Measurements from ENCODE around the gene PDXDC1.
"Not testable (repeated sequence)": the region's sequence is repeated elsewhere in the genome, so short reads cannot be mapped to it uniquely, and the experiment has no call there.

The PDXDC1 gene, protein sequence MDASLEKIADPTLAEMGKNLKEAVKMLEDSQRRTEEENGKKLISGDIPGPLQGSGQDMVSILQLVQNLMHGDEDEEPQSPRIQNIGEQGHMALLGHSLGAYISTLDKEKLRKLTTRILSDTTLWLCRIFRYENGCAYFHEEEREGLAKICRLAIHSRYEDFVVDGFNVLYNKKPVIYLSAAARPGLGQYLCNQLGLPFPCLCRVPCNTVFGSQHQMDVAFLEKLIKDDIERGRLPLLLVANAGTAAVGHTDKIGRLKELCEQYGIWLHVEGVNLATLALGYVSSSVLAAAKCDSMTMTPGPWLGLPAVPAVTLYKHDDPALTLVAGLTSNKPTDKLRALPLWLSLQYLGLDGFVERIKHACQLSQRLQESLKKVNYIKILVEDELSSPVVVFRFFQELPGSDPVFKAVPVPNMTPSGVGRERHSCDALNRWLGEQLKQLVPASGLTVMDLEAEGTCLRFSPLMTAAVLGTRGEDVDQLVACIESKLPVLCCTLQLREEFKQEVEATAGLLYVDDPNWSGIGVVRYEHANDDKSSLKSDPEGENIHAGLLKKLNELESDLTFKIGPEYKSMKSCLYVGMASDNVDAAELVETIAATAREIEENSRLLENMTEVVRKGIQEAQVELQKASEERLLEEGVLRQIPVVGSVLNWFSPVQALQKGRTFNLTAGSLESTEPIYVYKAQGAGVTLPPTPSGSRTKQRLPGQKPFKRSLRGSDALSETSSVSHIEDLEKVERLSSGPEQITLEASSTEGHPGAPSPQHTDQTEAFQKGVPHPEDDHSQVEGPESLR

DNA sequence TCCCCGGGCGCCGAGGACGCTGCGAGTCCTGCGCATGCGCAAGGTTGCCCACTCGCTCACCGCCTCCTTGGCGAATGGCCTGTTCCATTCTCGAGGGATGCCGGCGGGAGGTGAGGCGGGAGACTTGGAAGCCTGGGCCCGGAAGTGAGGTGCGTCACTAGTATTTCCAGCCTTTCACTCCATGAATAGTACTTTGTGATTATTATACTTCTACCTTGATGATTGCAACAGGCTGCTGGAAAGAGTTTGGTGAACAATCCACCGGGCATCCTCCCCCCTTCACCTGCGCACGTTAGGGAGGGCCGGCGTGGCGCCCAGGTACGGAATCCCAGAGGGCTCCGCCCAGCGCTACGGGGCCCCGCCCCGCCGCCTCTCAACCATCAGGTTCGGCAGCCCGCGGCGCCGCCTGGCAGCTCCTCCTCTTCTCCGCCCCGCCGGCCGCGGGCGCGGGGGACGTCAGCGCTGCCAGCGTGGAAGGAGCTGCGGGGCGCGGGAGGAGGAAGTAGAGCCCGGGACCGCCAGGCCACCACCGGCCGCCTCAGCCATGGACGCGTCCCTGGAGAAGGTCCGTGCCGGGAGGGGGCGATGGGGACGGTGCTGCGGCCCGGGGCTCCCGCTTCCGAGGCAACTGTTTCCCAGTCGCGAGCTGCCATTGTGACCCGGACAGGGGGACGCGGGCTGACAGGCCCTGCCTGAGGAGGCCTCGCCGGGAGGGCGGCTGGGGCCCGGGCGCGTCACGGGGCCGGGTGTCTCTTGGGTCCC is at the start of gene PDXDC1:
Gene PDXDC1 (plus strand): TSS at position 371 of the 762 bp plus-strand sequence. CDS start 174 bp downstream, at position 545.
- DNase-seq: peak; percentile 87

DNA sequence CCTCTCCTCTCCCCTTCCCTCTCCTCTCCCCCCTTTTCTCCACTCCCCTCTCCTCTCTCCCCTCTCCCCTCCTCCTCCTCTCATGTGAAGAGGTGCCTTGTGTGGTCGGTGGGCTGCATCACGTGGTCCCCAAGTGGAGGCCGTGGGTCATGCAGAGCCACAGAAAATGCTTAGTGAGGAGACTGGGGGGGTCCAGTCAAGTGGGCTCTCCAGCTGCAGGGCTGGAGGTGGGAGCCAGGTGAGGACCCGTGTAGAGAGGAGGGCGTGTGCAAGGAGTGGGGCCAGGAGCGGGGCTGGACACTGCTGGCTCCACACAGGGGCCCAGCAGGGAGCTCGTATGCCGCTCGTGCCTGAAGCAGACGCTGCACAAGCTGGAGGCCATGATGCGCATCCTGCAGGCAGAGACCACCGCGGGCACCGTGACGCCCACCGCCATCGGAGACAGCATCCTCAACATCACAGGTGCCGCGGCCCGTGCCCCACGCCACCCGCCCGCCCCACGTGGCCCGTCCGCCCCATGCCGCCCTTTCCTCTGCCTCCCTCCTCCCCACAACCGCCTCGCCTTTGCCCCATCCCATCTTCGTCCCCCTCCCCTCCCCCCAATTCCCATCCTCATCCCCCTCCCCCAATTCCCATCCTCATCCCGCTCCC is 46.6 kb upstream of the PDXDC1 start:
- not testable (repeated sequence) for DNase-seq

DNA sequence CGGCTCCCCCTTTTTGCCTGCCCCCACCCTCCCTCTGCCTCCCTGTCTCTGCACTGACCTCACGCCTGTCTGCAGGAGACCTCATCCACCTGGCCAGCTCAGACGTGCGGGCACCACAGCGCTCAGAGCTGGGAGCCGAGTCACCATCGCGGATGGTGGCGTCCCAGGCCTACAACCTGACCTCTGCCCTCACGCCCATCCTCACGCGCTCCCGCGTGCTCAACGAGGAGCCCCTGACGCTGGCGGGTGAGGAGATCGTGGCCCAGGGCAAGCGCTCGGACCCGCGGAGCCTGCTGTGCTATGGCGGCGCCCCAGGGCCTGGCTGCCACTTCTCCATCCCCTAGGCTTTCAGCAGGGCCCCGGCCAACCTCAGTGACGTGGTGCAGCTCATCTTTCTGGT is 45.6 kb upstream of the PDXDC1 start:
- not testable (repeated sequence) for DNase-seq

DNA sequence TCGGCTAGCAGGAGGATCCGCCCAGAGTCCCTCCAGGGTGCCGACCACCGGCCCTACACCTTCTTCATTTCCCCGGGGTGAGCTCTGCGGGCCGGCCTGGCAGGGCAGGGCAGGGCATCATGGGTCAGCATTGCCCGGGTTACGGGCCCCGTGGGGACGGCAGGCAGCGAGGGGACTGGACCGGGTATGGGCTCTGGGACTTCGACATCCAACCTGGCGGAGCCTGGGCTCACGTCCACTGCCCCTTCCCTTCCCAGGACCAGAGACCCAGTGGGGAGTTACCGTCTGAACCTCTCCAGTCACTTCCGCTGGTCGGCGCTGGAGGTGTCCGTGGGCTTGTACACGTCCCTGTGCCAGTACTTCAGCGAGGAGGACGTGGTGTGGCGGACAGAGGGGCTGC is 44.6 kb upstream of the PDXDC1 start:
- not testable (repeated sequence) for DNase-seq

DNA sequence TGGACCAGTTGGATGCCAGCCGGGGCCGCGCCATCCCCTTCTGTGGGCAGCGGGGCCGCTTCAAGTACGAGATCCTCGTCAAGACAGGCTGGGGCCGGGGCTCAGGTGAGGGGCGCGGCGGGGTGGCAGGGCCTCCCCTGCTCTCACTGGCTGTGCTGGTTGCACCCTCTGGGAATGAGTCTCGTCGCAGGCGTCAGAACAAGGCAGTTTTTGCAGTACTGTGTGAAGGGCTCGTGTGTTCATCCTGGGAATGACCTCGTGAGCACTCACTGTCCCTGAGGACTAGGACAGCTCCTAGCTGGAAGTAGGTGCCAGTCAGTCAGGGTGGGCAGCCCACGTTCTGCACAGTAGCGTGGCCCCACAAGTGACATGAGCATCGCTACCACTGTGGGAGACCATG is 43.9 kb upstream of the PDXDC1 start:
- not testable (repeated sequence) for DNase-seq

DNA sequence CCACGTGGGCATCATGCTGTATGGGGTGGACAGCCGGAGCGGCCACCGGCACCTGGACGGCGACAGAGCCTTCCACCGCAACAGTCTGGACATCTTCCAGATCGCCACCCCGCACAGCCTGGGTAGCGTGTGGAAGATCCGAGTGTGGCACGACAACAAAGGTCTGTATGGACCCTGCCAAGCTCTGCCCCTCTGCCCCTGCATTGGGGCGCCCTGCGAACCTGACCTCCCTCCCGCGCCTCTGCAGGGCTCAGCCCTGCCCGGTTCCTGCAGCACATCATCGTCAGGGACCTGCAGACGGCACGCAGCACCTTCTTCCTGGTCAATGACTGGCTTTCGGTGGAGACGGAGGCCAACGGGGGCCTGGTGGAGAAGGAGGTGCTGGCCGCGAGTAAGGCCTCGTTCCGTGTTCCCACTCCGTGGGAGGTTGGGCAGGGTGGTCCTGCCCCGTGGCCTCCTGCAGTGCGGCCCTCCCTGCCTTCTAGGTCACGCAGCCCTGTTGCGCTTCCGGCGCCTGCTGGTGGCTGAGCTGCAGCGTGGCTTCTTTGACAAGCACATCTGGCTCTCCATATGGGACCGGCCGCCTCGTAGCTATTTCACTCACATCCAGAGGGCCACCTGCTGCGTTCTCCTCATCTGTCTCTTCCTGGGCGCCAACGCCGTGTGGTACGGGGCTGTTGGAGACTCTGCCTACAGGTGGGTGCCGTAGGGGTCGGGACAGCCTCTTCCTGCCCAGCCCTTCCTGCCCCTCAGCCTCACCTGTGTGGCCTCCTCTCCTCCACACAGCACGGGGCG is 42.0 kb upstream of the PDXDC1 start:
- DNase-seq: not testable (repeated sequence)

DNA sequence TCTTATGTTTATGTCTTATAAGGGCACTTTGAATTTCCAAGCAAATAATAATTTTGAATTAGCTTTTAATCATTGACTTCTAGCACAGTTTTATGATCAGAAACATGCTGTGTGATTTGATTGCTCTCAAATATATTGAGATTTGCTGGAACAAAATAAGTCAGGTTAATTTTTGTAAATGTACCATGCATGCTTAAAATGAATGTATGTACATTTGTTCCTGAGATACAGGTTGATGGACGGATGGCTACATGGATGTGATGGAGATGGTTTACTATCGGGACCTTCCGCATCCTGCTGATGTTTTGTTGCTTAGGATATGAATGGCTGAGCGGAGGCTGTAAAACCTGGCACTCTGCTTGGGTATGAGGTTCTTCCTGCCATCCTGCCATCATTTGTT is 37.7 kb upstream of the PDXDC1 start, which contains the start of gene NPIPA1:
Gene NPIPA1 (plus strand): TSS at position 301 of the 400 bp plus-strand sequence. CDS start 0 bp downstream, at position 301.
- not testable (repeated sequence) for DNase-seq

DNA sequence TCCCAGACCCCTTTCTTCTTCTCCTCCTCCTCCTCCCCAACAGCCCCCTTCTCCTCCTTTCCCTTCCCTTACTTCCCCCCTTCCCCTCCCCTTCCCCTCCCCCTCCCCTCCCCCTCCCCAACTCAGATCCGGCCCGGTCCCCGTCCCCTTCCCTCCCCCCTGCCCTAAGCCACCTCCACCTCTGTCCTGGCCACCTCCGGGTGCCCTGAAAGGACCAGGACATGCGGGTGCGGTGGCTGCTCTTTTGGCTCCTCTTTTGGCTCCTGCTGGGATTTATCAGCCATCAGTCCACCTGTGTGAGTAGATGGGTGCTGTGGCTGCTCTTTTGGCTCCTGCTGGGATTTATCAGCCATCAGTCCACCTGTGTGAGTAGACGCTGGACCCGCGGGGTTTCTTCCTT is 36.8 kb upstream of the PDXDC1 start:
- DNase-seq: not testable (repeated sequence)

DNA sequence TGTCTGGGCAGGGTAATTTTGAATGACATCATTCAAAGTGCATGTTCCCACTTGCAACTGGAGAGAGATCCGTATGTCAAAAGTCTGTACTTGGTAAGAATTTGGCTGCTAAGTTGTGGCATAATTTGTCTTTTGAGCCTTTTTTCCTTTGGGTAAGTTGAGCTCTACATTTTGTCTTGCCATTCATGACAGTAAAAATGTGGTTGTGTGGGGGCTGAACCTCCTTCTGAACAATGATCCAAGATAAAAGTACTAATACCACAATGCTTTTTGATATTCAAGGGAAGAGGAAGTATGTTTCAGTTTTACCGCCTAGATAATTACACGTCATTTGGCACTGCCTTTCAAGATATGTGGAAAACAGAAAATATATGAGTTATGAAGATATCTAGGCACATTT is 32.1 kb upstream of the PDXDC1 start:
- DNase-seq: not testable (repeated sequence)

DNA sequence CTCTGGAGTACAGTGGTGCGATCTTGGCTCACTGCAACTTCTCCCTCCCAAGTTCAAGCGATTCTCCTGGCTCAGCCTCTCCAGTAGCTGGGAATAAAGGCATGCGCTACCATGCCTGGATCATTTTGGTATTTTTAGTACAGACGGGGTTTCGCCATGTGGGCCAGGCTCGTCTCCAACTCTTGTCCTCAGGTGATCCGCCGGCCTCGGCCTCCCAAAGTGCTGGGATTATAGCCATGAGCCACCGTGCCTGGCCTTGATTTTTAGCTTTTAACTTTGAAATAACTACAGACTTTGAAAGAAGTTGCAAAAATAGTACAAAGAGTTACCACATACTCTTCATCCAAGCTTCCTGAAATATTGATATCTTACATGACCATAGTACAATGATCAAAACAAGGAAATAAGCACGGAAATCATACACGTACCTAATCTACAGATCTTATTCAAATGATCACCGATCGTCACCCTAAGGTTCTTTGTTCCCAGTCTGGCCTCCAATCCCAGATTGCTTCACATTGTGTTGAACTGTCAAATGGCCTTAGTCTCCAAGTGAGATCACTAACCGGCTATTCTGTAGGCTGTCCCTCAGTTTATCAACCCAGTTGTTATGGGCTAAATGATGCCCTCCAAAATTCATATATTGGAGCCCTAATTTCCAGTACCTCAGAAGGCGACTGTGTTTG is 19.1 kb upstream of the PDXDC1 start:
- no peak for DNase-seq

DNA sequence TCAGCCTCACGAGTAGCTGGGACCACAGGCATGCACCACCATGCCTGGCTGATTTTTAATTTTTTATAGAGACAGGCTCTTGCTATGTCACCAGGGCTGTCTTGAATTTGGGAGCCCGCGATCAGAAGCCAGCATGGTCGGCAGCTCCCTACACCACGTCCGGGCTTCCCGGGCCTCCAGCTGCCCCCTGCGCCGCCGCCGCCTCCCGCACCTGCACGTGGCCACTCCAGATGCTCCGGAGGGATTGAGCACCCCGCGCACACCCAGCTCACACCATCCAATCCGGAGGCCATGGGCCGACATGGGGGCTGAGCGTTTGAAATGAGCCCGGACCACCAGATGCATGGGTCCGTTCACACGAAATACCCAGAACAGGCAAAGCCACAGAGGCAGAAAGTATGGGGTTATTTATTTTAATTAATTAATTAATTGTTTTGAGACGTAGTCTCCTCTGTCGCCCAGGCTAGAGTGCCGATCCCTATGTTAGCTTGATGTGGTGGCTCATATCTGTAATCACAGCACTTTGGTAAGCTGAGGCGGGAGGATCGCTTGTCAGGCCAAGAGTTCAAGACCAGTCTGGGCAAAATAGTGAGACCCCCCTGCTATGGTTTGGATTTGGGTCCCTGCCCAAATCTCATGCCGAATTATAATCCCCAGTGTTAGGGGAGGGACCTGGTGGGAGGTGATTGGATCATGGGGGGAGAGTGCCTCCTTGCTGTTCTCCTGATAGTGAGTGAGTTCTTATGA is 17.1 kb upstream of the PDXDC1 start:
- no peak for DNase-seq

DNA sequence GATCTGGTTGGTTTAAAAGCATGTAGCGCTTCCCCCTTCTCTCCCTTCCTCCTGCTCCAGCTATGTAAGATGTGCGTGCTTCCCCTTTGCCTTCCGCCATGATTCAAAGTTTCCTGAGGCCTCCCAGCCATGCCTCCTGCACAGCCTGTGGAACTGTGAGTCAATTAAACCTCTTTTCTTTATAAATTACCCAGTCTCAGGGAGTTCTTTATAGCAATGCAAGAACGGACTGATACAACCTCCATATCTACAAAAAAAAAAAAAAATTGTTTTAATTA is 16.6 kb upstream of the PDXDC1 start:
- no peak for DNase-seq

DNA sequence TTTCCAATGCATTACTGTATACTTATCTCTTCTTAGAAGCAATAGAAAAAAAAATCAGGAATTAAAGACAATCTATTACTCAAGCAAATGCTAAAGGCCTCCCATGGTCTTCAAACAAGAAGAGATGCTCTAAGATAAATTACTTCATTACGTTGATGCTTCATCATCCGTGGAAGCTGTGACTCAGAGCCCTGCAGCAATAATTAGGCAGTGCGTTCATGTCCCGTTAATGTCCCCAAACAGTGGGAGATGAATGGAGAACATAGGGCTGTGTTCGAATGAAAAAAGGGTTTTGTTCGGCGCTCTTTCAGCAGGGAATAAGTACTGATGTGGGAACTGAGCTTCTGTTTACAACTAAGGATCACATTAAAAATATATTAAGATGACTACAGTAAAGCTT is 15.9 kb upstream of the PDXDC1 start:
- no peak for DNase-seq

DNA sequence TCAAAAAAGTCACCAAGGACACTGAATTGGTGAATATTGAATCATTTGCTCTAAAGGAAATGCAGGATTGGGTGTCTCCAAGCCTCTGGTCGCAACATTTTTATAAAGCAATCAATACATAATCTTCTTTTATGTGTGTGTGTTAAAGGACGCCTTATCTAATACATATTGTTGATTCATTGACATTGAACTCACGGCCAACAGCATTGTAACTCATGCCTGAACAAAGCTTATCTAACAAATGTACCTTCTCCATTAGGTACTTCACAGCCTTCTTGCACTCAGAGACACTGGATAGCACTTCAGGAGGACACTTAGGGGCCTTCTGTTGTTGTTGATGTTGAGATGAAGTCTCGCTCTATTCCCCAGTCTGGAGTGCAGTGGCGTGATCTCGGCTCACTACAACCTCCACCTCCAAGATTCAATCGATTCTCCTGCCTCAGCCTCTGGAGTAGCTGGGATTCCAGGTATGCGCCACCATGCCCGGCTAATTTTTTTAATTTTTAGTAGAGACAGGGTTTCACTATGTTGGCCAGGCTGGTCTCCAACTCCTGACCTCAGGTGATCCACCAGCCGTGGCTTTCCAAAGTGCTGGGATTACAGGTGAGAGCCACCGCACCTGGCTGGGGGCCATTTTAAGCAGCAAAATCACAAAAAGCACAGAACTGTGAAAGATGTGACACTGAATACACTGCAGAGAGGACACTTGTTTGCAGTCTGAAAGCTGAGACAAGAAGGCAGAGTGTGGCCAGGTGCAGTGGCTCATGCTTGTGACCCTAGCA is 13.2 kb upstream of the PDXDC1 start:
- no peak for DNase-seq

DNA sequence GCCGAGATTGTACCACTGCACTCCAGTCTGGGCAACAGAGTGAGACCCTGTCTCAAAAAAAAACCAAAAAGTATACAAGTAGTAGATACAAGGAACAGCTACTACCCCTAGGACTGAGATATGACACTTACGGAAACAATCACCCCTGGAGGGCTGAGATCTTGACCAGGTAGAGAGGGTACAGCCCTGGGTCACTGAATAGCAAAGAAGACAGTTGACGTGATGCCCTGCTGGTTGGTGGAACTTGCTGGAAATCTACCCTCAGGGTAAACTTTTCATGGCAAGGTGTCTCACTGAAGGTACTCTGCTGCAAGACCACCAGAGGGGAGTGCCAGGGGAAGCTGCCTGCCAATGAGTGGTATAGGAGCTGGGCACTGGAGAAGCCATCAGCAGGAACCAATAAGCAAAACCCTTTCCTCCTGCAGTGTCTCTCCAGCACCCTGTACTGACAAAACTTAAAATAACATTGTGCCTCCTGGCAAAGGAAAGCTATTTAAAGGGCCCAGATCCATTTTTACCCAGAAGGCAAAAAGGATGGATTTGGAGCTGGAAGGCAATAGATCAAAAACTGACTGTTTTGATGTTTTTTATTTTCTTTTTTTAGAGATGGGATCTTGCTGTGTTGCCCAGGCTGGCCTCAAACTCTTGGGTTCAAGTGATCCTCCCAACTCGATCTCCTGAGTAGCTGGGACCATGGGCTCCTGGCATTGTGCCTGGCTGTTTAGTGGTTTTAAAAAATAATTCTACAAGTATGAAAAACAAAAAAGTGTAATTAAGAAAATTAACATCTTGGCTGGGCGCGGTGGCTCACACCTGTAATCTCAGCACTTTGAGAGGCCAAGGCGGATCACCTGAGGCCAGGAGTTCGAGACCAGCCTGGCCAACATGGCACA is 11.3 kb upstream of the PDXDC1 start:
- DNase-seq: no peak

DNA sequence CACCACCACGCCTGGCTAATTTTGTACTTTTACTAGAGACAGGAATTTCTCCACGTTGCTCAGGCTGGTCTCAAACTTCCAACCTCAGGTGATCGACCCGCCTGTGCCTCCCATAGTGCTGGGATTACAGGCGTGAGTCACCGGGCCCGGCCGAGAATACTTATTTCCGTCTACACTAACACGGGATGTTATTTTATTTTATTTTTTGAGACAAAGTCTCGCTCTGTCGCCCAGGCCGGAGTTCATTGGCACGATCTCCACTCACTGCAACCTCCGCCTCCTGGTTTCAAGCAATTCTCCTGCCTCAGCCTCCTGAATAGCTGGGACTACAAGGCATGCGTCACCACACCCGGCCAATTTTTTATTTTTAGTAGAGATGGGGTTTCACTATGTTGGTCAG is 9.5 kb upstream of the PDXDC1 start:
- DNase-seq: no peak

DNA sequence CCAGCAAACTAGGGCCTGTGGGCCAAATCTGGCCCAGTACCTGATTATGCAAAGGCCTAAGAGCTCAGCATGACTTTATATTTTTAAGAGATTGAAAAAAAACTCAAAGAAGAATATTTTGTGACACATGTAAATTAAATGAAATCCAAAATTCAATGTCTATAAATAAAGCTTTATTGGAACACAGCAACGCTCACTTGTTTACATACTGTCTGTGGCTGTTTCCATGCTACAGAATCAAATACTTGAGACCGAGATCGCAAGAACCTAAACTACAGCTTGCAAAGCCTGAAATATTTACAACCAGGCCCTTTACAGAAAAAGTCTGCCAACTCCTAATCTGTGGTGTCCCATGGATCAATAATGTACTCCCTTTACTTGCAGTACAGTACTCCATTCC is 5.0 kb upstream of the PDXDC1 start:
- DNase-seq: not testable (repeated sequence)

DNA sequence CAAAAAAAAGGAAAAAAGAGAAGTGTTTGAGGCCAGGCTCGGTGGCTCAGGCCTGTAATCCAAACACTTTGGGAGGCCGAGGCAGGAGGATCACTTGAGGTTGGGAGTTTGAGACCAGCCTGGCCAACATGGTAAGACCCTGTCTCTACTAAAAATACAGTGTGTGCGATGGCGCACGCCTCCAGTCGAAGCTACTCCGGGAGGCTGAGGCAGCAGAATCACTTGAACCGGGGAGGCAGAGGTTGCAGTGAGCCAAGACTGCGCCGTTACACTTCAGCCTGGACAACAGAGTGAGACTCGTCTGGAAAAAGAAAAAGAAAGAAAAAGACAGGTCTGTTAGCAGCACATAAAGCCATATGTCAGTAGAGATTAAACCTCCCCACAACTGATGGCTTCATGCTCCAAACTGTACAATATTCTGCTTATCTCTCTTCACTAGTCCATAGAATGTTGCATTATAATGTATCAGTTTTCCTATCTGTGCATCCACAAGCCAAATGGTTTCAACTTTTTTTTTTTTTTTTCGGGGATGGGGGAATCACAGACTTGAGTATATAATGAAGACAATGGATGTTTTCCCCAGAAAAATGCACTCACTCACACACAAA is 3.1 kb upstream of the PDXDC1 start:
- DNase-seq: not testable (repeated sequence)

Data from NCI-H1417 treated with DMSO at 0.1 percent for 48 hours (cell line).